ENCODE results near the gene HDAC8. TPM values are rescaled to one million over a fixed set of nuclear protein-coding genes. Genes with fewer than 3 reads are reported as not detected.
A peak's percentile ranks its signal among the peaks of the same experiment; 100 is the strongest.

HDAC8 gene
- total RNA-seq, 6 experiments from 2014 or later, result 12.6 to 19.4 (median 17.0) TPM

GRCh38 chrX:72402614-72403013 lies 170.0 kb downstream of the HDAC8 start:
- H3K27ac ChIP-seq, result no peak overlapping the region
- TF ChIP-seq POLR2A (IDR thresholded peaks at IDR 0.05), result no peak
- TF ChIP-seq, protein P1, sequence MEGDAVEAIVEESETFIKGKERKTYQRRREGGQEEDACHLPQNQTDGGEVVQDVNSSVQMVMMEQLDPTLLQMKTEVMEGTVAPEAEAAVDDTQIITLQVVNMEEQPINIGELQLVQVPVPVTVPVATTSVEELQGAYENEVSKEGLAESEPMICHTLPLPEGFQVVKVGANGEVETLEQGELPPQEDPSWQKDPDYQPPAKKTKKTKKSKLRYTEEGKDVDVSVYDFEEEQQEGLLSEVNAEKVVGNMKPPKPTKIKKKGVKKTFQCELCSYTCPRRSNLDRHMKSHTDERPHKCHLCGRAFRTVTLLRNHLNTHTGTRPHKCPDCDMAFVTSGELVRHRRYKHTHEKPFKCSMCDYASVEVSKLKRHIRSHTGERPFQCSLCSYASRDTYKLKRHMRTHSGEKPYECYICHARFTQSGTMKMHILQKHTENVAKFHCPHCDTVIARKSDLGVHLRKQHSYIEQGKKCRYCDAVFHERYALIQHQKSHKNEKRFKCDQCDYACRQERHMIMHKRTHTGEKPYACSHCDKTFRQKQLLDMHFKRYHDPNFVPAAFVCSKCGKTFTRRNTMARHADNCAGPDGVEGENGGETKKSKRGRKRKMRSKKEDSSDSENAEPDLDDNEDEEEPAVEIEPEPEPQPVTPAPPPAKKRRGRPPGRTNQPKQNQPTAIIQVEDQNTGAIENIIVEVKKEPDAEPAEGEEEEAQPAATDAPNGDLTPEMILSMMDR (IDR thresholded peaks at IDR 0.05), result no peak
- H3K9me3 ChIP-seq, result peaks cover 0 to 4% (median 0%) of the 10 kb centered on the region in 4 donors
- ATAC-seq, result no peak
- intact Hi-C loops (cut with DNase I), result no loop called here
- no peaks in the 10 kb centered on the region for H3K4me1 ChIP-seq
- H3K4me3 ChIP-seq, result no peak overlapping the region
- H3K36me3 ChIP-seq, result no peaks in the 10 kb centered on the region
- no peak for DNase-seq
- no peaks in the 10 kb centered on the region for H3K27me3 ChIP-seq

GRCh38 chrX:72399816-72400215 lies 172.8 kb downstream of the HDAC8 start:
- no peak for DNase-seq
- intact Hi-C loops (cut with DNase I), result no loop called here

DNA sequence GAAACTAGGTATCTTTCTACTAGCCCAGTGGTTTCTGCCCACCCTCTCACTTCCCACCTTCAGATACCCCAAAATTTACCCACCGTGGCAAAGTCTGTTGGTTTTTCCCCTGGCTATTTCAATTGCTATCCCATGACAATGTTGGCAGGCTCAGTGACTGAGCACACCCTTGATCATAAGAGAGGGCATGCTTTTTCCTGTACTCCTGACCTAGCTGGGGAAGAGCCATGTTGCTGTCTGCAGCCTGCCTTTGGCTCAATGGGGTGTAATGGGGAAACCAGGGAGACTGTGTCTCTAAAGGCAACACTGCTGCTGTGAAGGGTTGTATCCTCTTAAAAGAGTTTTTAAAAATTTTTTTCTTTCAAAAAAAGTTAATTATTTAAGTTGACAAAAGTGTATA lies 176.5 kb downstream of the HDAC8 start:
- Histone ChIP-seq H3K36me3 (no peaks in the 10 kb centered on the region), H3K4me3 (no peak overlapping the region), H3K4me1 (no peaks in the 10 kb centered on the region), H3K27me3 (no peaks in the 10 kb centered on the region), H3K9me3 (no peaks in the 10 kb centered on the region), H3K27ac (no peak overlapping the region)
- intact Hi-C loops (cut with DNase I), result no loop called here
- DNase-seq (no peak), ATAC-seq (no peak)
- no peak for TF ChIP-seq POLR2A (IDR thresholded peaks at IDR 0.05)
- TF ChIP-seq, protein P1 (IDR thresholded peaks at IDR 0.05), result no peak
- 33% methylated on average over 1 of the region's 1 CpG for WGBS (ENCODE audit: insufficient coverage, low coverage, low lambda C conversion rate, missing lambda C conversion rate)

More at GRCh38 chrX:72399816-72400215, 172.8 kb downstream of the HDAC8 start:
- H3K27ac ChIP-seq, result no peak overlapping the region
- no peaks in the 10 kb centered on the region for H3K27me3 ChIP-seq
- H3K9me3 ChIP-seq, result no peaks in the 10 kb centered on the region
- H3K4me3 ChIP-seq, result no peak overlapping the region
- H3K36me3 ChIP-seq, result no peaks in the 10 kb centered on the region
- ATAC-seq, result no peak
- H3K4me1 ChIP-seq, result no peaks in the 10 kb centered on the region
- TF ChIP-seq POLR2A (IDR thresholded peaks at IDR 0.05), result no peak

DNA sequence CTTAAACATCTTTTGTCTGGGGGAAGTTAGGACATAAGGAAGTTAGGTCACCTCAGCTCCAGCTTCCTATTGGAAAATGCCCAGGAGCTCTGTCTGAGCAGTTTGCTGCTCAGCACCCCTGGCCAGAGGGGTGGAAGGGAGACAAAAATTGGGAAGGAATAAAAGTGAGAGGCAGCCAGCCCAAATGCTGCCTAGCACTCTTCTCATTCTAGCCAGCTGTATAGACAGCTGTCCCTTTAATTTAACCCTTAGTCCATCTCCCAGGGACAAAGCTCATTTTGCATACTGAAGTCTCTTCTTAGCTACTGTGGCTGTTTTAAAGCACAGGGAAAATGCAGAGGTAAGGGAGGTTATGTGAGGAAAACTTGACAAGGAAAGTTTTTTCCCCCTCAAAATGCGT lies 177.4 kb downstream of the HDAC8 start:
- H3K4me1 ChIP-seq, result no peaks in the 10 kb centered on the region
- no peak overlapping the region for H3K27ac ChIP-seq
- H3K9me3 ChIP-seq, result no peaks in the 10 kb centered on the region
- intact Hi-C loops (cut with DNase I), result no loop called here
- H3K4me3 ChIP-seq, result no peak overlapping the region
- DNase-seq, result no peak
- TF ChIP-seq, protein P1 (IDR thresholded peaks at IDR 0.05), result no peak
- TF ChIP-seq POLR2A (IDR thresholded peaks at IDR 0.05), result no peak
- 36% methylated on average over 1 of the region's 1 CpG for WGBS (ENCODE audit: insufficient coverage, low coverage, low lambda C conversion rate, missing lambda C conversion rate)
- H3K36me3 ChIP-seq, result no peaks in the 10 kb centered on the region
- H3K27me3 ChIP-seq, result no peaks in the 10 kb centered on the region
- peak in 1 of 4 donors; percentile 28 for ATAC-seq

- TF ChIP-seq, protein P1 (IDR thresholded peaks at IDR 0.05), result no peak
- TF ChIP-seq POLR2A (IDR thresholded peaks at IDR 0.05), result no peak
- no peaks in the 10 kb centered on the region for H3K36me3 ChIP-seq
- H3K4me1 ChIP-seq, result no peaks in the 10 kb centered on the region
- H3K9me3 ChIP-seq, result no peaks in the 10 kb centered on the region
- intact Hi-C loops (cut with DNase I), result no loop called here
- DNase-seq, result no peak
- H3K27ac ChIP-seq, result no peak overlapping the region
- ATAC-seq, result no peak
- H3K27me3 ChIP-seq, result no peaks in the 10 kb centered on the region
- H3K4me3 ChIP-seq, result no peak overlapping the region
- 80% methylated on average over 6 of the region's 8 CpGs for WGBS (ENCODE audit: insufficient coverage, low coverage, low lambda C conversion rate, missing lambda C conversion rate)
Measured at GRCh38 chrX:72394518-72395170, 178.0 kb downstream of the HDAC8 start.
